ENCODE results near the gene SLC16A12. TPM values are rescaled to one million over a fixed set of nuclear protein-coding genes. Genes with fewer than 3 reads are reported as not detected.
A peak's percentile ranks its signal among the peaks of the same experiment; 100 is the strongest.
"Not testable (repeated sequence)": the region's sequence is repeated elsewhere in the genome, so short reads cannot be mapped to it uniquely, and the experiment has no call there.

SLC16A12 gene
- total RNA-seq, 1 donor = under 0.01 TPM

- DNase-seq (ENCODE audit: insufficient read length, low spot score, missing footprints) = no peak
- H3K4me1 ChIP-seq (ENCODE audit: insufficient read depth, low read length) = peaks cover 12% of the 10 kb centered on the region
- no peak overlapping the region for H3K4me2 ChIP-seq (ENCODE audit: insufficient read depth, low read length)
- H3K79me2 ChIP-seq (ENCODE audit: insufficient read depth, low read length) = no peaks in the 10 kb centered on the region
- peak overlapping the region; percentile 32 for H2AFZ ChIP-seq (ENCODE audit: low read length)
- no peaks in the 10 kb centered on the region for H3K27me3 ChIP-seq (ENCODE audit: insufficient read depth, low read length)
- no peaks in the 10 kb centered on the region for H4K20me1 ChIP-seq (ENCODE audit: insufficient read depth, low read length)
- H3K4me3 ChIP-seq (ENCODE audit: insufficient read depth, low read length) = no peak overlapping the region
- TF ChIP-seq, protein P1, sequence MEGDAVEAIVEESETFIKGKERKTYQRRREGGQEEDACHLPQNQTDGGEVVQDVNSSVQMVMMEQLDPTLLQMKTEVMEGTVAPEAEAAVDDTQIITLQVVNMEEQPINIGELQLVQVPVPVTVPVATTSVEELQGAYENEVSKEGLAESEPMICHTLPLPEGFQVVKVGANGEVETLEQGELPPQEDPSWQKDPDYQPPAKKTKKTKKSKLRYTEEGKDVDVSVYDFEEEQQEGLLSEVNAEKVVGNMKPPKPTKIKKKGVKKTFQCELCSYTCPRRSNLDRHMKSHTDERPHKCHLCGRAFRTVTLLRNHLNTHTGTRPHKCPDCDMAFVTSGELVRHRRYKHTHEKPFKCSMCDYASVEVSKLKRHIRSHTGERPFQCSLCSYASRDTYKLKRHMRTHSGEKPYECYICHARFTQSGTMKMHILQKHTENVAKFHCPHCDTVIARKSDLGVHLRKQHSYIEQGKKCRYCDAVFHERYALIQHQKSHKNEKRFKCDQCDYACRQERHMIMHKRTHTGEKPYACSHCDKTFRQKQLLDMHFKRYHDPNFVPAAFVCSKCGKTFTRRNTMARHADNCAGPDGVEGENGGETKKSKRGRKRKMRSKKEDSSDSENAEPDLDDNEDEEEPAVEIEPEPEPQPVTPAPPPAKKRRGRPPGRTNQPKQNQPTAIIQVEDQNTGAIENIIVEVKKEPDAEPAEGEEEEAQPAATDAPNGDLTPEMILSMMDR (IDR thresholded peaks at IDR 0.05; ENCODE audit: extremely low read depth, low read depth, low read length) = no peak
- no peaks in the 10 kb centered on the region for H3K36me3 ChIP-seq (ENCODE audit: insufficient read depth, low read length)
- H3K9me3 ChIP-seq (ENCODE audit: low read depth, low read length) = no peaks in the 10 kb centered on the region
- no peak overlapping the region for H3K27ac ChIP-seq (ENCODE audit: low read depth, low read length)
Measured at GRCh38 chr10:89454561-89455347, 80.6 kb downstream of the SLC16A12 start.

- Histone ChIP-seq H3K27ac (ENCODE audit: low read depth, low read length) (no peak overlapping the region), H3K79me2 (ENCODE audit: insufficient read depth, low read length) (no peaks in the 10 kb centered on the region), H3K36me3 (ENCODE audit: insufficient read depth, low read length) (no peaks in the 10 kb centered on the region), H4K20me1 (ENCODE audit: insufficient read depth, low read length) (no peaks in the 10 kb centered on the region), H3K4me3 (ENCODE audit: insufficient read depth, low read length) (no peak overlapping the region), H3K4me1 (ENCODE audit: insufficient read depth, low read length) (no peaks in the 10 kb centered on the region), H3K9me3 (ENCODE audit: low read depth, low read length) (no peaks in the 10 kb centered on the region), H2AFZ (ENCODE audit: low read length) (peak overlapping the region; percentile 32), H3K4me2 (ENCODE audit: insufficient read depth, low read length) (no peak overlapping the region), H3K27me3 (ENCODE audit: insufficient read depth, low read length) (no peaks in the 10 kb centered on the region)
- no peak for DNase-seq (ENCODE audit: insufficient read length, low spot score, missing footprints)
- TF ChIP-seq, protein P1 (IDR thresholded peaks at IDR 0.05; ENCODE audit: extremely low read depth, low read depth, low read length) = no peak
Measured at GRCh38 chr10:89452193-89452592, 83.2 kb downstream of the SLC16A12 start.

- Histone ChIP-seq H3K36me3 (ENCODE audit: insufficient read depth, low read length) (no peaks in the 10 kb centered on the region), H3K79me2 (ENCODE audit: insufficient read depth, low read length) (no peaks in the 10 kb centered on the region), H3K27me3 (ENCODE audit: insufficient read depth, low read length) (no peaks in the 10 kb centered on the region), H3K4me3 (ENCODE audit: insufficient read depth, low read length) (no peak overlapping the region), H4K20me1 (ENCODE audit: insufficient read depth, low read length) (no peaks in the 10 kb centered on the region), H2AFZ (ENCODE audit: low read length) (no peak overlapping the region), H3K9me3 (ENCODE audit: low read depth, low read length) (no peaks in the 10 kb centered on the region), H3K27ac (ENCODE audit: low read depth, low read length) (no peak overlapping the region), H3K4me2 (ENCODE audit: insufficient read depth, low read length) (no peak overlapping the region), H3K4me1 (ENCODE audit: insufficient read depth, low read length) (no peaks in the 10 kb centered on the region)
- DNase-seq (ENCODE audit: insufficient read length, low spot score, missing footprints) = no peak
- TF ChIP-seq, protein P1 (IDR thresholded peaks at IDR 0.05; ENCODE audit: extremely low read depth, low read depth, low read length) = no peak
Measured at GRCh38 chr10:89450901-89451300, 84.5 kb downstream of the SLC16A12 start.

DNA sequence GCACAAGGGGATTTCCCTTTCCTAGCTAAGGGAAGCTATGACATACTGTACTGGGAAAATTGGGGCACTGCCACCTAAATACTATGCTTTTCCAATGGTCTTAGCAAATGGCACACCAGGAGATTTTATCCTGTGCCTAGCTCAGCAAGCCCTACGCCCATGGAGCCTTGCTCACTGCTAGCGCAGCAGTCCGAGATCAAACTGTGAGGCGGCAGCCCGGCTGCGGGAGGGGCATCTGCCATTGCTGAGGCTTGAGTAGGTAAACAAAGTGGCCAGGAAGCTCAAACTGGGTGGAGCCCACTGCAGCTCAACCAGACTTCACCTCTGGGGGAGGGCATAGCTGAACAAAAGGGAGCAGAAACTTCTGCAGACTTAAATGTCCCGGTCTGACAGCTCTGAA lies 90.6 kb downstream of the SLC16A12 start:
- not testable (repeated sequence) for H3K9me3 ChIP-seq (ENCODE audit: low read depth, low read length); H3K27ac ChIP-seq (ENCODE audit: low read depth, low read length); H4K20me1 ChIP-seq (ENCODE audit: insufficient read depth, low read length); DNase-seq (ENCODE audit: insufficient read length, low spot score, missing footprints); H3K79me2 ChIP-seq (ENCODE audit: insufficient read depth, low read length); H3K4me2 ChIP-seq (ENCODE audit: insufficient read depth, low read length); H2AFZ ChIP-seq (ENCODE audit: low read length); H3K4me1 ChIP-seq (ENCODE audit: insufficient read depth, low read length); H3K4me3 ChIP-seq (ENCODE audit: insufficient read depth, low read length); H3K36me3 ChIP-seq (ENCODE audit: insufficient read depth, low read length); H3K27me3 ChIP-seq (ENCODE audit: insufficient read depth, low read length)

Measured in osteoblast (primary cell).